Left ventricle myocardium inferior (tissue), 1 donor: Measurements from ENCODE around the gene OR4E1. TPM values are rescaled to one million over a fixed set of nuclear protein-coding genes. Genes with fewer than 3 reads are reported as not detected.

ENCODE experiments used
- DNase-seq: peaks from one replicate; pipeline ENCODE4 v3.0.0-alpha.2; 2020
- H3K27ac ChIP-seq: fragments of 200-600 bp; replicated peaks from 2 replicates; pipeline ENCODE4 v1.8.0; 2021
- H3K27me3 ChIP-seq: fragments of 200-600 bp; 2 replicates; pipeline ENCODE4 v1.8.0; 2021; ENCODE audit warnings: low read depth
- H3K36me3 ChIP-seq: fragments of 200-600 bp; 2 replicates; pipeline ENCODE4 v1.8.0; 2021
- H3K4me1 ChIP-seq: fragments of 200-600 bp; 2 replicates; pipeline ENCODE4 v1.8.0; 2021
- H3K4me3 ChIP-seq: fragments of 200-600 bp; 2 replicates; pipeline ENCODE4 v1.8.0; 2021; ENCODE audit warnings: mild to moderate bottlenecking, moderate library complexity
- H3K9me3 ChIP-seq: fragments of 200-600 bp; replicated peaks from 2 replicates; pipeline ENCODE4 v1.8.0; 2021
- CTCF ChIP-seq: fragments of 200-600 bp; IDR thresholded peaks from 2 replicates; pipeline ENCODE4 v1.8.0; 2021; ENCODE audit warnings: antibody characterized with exemption, mild to moderate bottlenecking, borderline replicate concordance
- intact Hi-C: fragments of 100-400 bp; cut with micrococcal nuclease; formaldehyde crosslinking; loops from one replicate; pipeline ENCODE4 v1.11.0; 2022
- long read RNA-seq: library from polyadenylated mRNA; unstranded; transcript quantifications from one replicate; pipeline ENCODE4 v2.0.0, GENCODE V29; 2021
- total RNA-seq: library from RNA; stranded (reverse); fragmentation: NEBNext Ultra II Directional; extraction: Animal tissue kit (Norgen Biotek cat#: 25700); gene quantifications from one replicate; pipeline ENCODE4 v1.2.1, GENCODE V29; 2021
- donor health status: DM: no; HTN: yes; CAD: no; lungs with severe emphysema.

The OR4E1 gene
- not detected for total RNA-seq
- long read RNA-seq, result 0 reads

- no peak for TF ChIP-seq CTCF
- no peak within 1 kb of the TSS for H3K27ac ChIP-seq
- H3K4me3 ChIP-seq, result no peak within 1 kb of the TSS
- no peak for DNase-seq
- no peaks in the 10 kb centered on the region for H3K27me3 ChIP-seq
- H3K9me3 ChIP-seq, result peaks cover 25% of the 10 kb centered on the region
- no peaks in the 10 kb centered on the region for H3K36me3 ChIP-seq
- H3K4me1 ChIP-seq, result no peaks in the 10 kb centered on the region
- intact Hi-C loops, result no loop called here
Measured at GRCh38 chr14:21673718-21674117, at the start of gene OR4E1. TSS of gene OR4E1 (minus strand) at chr14:21673818. CDS start at chr14:21670935, 2,883 bp downstream.

- no peaks in the 10 kb centered on the region for H3K4me1 ChIP-seq
- no peak overlapping the region for H3K4me3 ChIP-seq
- H3K27ac ChIP-seq, result no peak overlapping the region
- no peak for TF ChIP-seq CTCF
- no peaks in the 10 kb centered on the region for H3K9me3 ChIP-seq
- no peaks in the 10 kb centered on the region for H3K36me3 ChIP-seq
- DNase-seq, result no peak
- intact Hi-C loops, result no loop called here
- peaks cover 50% of the 10 kb centered on the region for H3K27me3 ChIP-seq
Measured at GRCh38 chr14:21721504-21721903, 47.9 kb upstream of the OR4E1 start.

GRCh38 chr14:21719841-21720240, 46.2 kb upstream of the OR4E1 start:
- H3K4me3 ChIP-seq, result no peak overlapping the region
- intact Hi-C loops, result no loop called here
- no peaks in the 10 kb centered on the region for H3K36me3 ChIP-seq
- H3K27me3 ChIP-seq, result peaks cover 65% of the 10 kb centered on the region
- DNase-seq, result no peak
- H3K4me1 ChIP-seq, result no peaks in the 10 kb centered on the region
- no peaks in the 10 kb centered on the region for H3K9me3 ChIP-seq
- H3K27ac ChIP-seq, result no peak overlapping the region
- TF ChIP-seq CTCF, result no peak

GRCh38 chr14:21714318-21714929, 40.8 kb upstream of the OR4E1 start:
- Histone ChIP-seq H3K27me3 (peaks cover 28% of the 10 kb centered on the region), H3K36me3 (no peaks in the 10 kb centered on the region), H3K4me3 (no peak overlapping the region), H3K4me1 (no peaks in the 10 kb centered on the region), H3K27ac (no peak overlapping the region), H3K9me3 (no peaks in the 10 kb centered on the region)
- no peak for DNase-seq
- no peak for TF ChIP-seq CTCF
- intact Hi-C loops, result no loop called here

GRCh38 chr14:21712036-21712435, 38.4 kb upstream of the OR4E1 start:
- peaks cover 7% of the 10 kb centered on the region for H3K9me3 ChIP-seq
- intact Hi-C loops, result no loop called here
- H3K27me3 ChIP-seq, result peaks cover 22% of the 10 kb centered on the region
- no peak overlapping the region for H3K4me3 ChIP-seq
- DNase-seq, result no peak
- no peak for TF ChIP-seq CTCF
- H3K27ac ChIP-seq, result no peak overlapping the region
- H3K4me1 ChIP-seq, result no peaks in the 10 kb centered on the region
- H3K36me3 ChIP-seq, result no peaks in the 10 kb centered on the region
